ENCODE measurements around the gene APOC3. TPM values are rescaled to one million over a fixed set of nuclear protein-coding genes. Genes with fewer than 3 reads are reported as not detected.
A peak's percentile ranks its signal among the peaks of the same experiment; 100 is the strongest.
"Not testable (repeated sequence)": the region's sequence is repeated elsewhere in the genome, so short reads cannot be mapped to it uniquely, and the experiment has no call there.

Gene APOC3
- total RNA-seq, 1 donor from 2014 or later, result 0.46 TPM

GRCh38 chr11:116797816-116798215 lies 31.9 kb upstream of the APOC3 start:
- ATAC-seq (ENCODE audit: poor library complexity) (peak; percentile 31), DNase-seq (no peak)
- intact Hi-C loops (cut with DNase I), result loop anchor here (10.0 kb wide), 1 partner anchor 427 kb away; no protein-coding TSS in a partner anchor

- intact Hi-C loops (cut with DNase I), result loop anchor here (10.0 kb wide), 1 partner anchor 426 kb away; no protein-coding TSS in a partner anchor
- ATAC-seq (ENCODE audit: poor library complexity) (no peak), DNase-seq (no peak)
Measured at GRCh38 chr11:116798368-116798767, 31.3 kb upstream of the APOC3 start.

GRCh38 chr11:116800610-116801009 lies 29.1 kb upstream of the APOC3 start:
- ATAC-seq (ENCODE audit: poor library complexity), result no peak

GRCh38 chr11:116801662-116802061 lies 28.0 kb upstream of the APOC3 start:
- ATAC-seq (ENCODE audit: poor library complexity); DNase-seq; intact Hi-C loops (cut with DNase I): not testable (repeated sequence)

More at GRCh38 chr11:116800610-116801009, 29.1 kb upstream of the APOC3 start:
- intact Hi-C loops (cut with DNase I), result no loop called here
- no peak for DNase-seq

- DNase-seq (no peak), ATAC-seq (ENCODE audit: poor library complexity) (no peak)
- intact Hi-C loops (cut with DNase I), result no loop called here
Measured at GRCh38 chr11:116804001-116804400, 25.7 kb upstream of the APOC3 start.

- no peak for DNase-seq
- intact Hi-C loops (cut with DNase I), result no loop called here
- no peak for ATAC-seq (ENCODE audit: poor library complexity)
Measured at GRCh38 chr11:116807601-116808261, 22.0 kb upstream of the APOC3 start.

GRCh38 chr11:116808262-116809175 lies 21.2 kb upstream of the APOC3 start:
- ATAC-seq (ENCODE audit: poor library complexity), result no peak

GRCh38 chr11:116811194-116811593 lies 18.5 kb upstream of the APOC3 start:
- no peak for DNase-seq
- no peak for ATAC-seq (ENCODE audit: poor library complexity)
- intact Hi-C loops (cut with DNase I), result no loop called here

More at GRCh38 chr11:116808262-116809175, 21.2 kb upstream of the APOC3 start:
- DNase-seq, result no peak
- intact Hi-C loops (cut with DNase I), result no loop called here

GRCh38 chr11:116812109-116812508 lies 17.6 kb upstream of the APOC3 start:
- intact Hi-C loops (cut with DNase I), result no loop called here

GRCh38 chr11:116813170-116813569 lies 16.5 kb upstream of the APOC3 start:
- intact Hi-C loops (cut with DNase I), result no loop called here

More at GRCh38 chr11:116812109-116812508, 17.6 kb upstream of the APOC3 start:
- DNase-seq (no peak), ATAC-seq (ENCODE audit: poor library complexity) (no peak)

GRCh38 chr11:116813781-116814471 lies 15.8 kb upstream of the APOC3 start:
- ATAC-seq (ENCODE audit: poor library complexity) (peak; percentile 63), DNase-seq (no peak)
- intact Hi-C loops (cut with DNase I), result no loop called here

More at GRCh38 chr11:116813170-116813569, 16.5 kb upstream of the APOC3 start:
- ATAC-seq (ENCODE audit: poor library complexity), result no peak
- DNase-seq, result no peak

- no peak for ATAC-seq (ENCODE audit: poor library complexity)
- intact Hi-C loops (cut with DNase I), result no loop called here
- DNase-seq, result no peak
Measured at GRCh38 chr11:116814502-116814901, 15.2 kb upstream of the APOC3 start.

GRCh38 chr11:116819049-116819448 lies 10.7 kb upstream of the APOC3 start:
- intact Hi-C loops (cut with DNase I), result no loop called here
- ATAC-seq (ENCODE audit: poor library complexity), result no peak
- DNase-seq, result no peak

GRCh38 chr11:116821050-116821918 lies 8.4 kb upstream of the APOC3 start:
- intact Hi-C loops (cut with DNase I), result no loop called here
- ATAC-seq (ENCODE audit: poor library complexity) (no peak), DNase-seq (no peak)

- intact Hi-C loops (cut with DNase I), result no loop called here
- ATAC-seq (ENCODE audit: poor library complexity), result no peak
Measured at GRCh38 chr11:116822575-116822974, 7.1 kb upstream of the APOC3 start.

GRCh38 chr11:116823031-116823843 lies 6.5 kb upstream of the APOC3 start, which contains the start of gene APOA4:
TSS of gene APOA4 (minus strand) at chr11:116823304. CDS start at chr11:116823191, 113 bp downstream.
- intact Hi-C loops (cut with DNase I), result no loop called here
- ATAC-seq (ENCODE audit: poor library complexity), result no peak
- DNase-seq, result no peak

More at GRCh38 chr11:116822575-116822974, 7.1 kb upstream of the APOC3 start:
- no peak for DNase-seq

- ATAC-seq (ENCODE audit: poor library complexity) (no peak), DNase-seq (no peak)
- intact Hi-C loops (cut with DNase I), result no loop called here
Measured at GRCh38 chr11:116825434-116825833, 4.3 kb upstream of the APOC3 start.

All from Right ventricle myocardium superior (tissue), 1 donor.